ENCODE data around the gene LTB4R2. TPM values are rescaled to one million over a fixed set of nuclear protein-coding genes. Genes with fewer than 3 reads are reported as not detected.

LTB4R2 gene
- total and polyA plus RNA-seq, 2 of the 8 experiments (the other 6 are each of a cell fraction or from before 2014, with no cell fraction given): 5.3 to 6.7 TPM

DNA sequence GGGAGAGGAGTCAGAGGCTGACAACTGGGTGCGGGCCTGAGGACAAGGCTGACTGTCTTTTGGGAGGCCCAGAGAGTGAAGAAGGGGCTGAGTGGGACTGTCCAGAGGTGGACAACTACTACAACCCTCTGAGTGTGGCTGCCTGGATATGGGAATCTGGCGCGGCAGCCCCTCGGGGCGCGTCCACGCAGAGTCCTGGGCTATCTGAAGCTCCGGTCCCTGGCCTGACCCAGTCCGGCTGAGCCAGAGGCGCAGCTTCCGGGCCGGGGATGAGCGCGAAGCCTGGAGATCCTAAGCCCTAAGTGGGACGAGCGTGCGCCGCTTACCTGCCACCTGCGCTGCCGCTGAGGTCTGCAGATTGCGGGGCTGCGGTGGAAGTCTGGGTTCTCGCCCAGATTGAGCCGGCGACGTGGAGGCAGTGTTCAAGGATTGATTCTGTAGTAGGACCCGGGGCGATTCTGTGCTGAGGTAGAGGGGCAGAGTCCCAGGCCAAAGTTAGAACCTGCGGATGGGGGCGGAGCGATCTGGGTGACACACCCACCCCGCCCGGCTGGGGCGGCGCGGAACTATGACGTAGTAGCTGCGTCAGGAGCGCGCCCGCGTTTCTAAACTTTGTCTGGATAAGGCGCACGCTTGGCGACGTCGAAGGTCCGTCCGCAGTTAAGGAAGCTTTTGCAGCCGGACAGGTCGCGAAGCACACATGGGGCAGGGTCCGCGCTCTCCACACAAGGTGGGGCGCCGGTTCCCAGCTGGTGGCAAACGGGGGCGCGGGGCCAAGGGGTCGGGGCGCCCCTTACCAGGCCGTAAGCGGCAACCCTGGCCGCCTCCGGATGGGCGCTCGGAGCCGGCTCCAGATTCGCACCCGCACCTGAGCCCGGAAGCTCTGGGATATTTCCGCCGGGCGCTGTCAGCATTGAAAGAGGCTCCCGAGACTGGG, 10.4 kb upstream of the LTB4R2 start, which contains the start of the genes DHRS1 and NOP9 (continued):
- no peak for TF ChIP-seq YY1 (IDR thresholded peaks at IDR 0.05; ENCODE audit: low read depth, low read length)
- TF ChIP-seq GABPA (IDR thresholded peaks at IDR 0.05; ENCODE audit: borderline replicate concordance, insufficient read depth, low read length): no peak
- peak; percentile 80 for TF ChIP-seq SP1 (IDR thresholded peaks at IDR 0.05; ENCODE audit: low read depth, low read length)
- TF ChIP-seq NANOG (IDR thresholded peaks at IDR 0.05; ENCODE audit: insufficient read depth, low read depth, low read length, poor library complexity, severe bottlenecking): no peak
- TF ChIP-seq POLR2AphosphoS5 (IDR thresholded peaks at IDR 0.05; ENCODE audit: low read depth, low read length): peak; percentile 86
- peak; percentile 84 for TF ChIP-seq KDM5A (IDR thresholded peaks at IDR 0.05; ENCODE audit: low read length)
- TF ChIP-seq SIX5 (IDR thresholded peaks at IDR 0.05; ENCODE audit: low read depth, low read length): no peak
- TF ChIP-seq CHD1 (IDR thresholded peaks at IDR 0.05; ENCODE audit: low read depth, low read length): no peak
- no peak for TF ChIP-seq CBX8 (IDR thresholded peaks at IDR 0.05; ENCODE audit: borderline replicate concordance, low read depth, low read length)
- TF ChIP-seq, protein P1, sequence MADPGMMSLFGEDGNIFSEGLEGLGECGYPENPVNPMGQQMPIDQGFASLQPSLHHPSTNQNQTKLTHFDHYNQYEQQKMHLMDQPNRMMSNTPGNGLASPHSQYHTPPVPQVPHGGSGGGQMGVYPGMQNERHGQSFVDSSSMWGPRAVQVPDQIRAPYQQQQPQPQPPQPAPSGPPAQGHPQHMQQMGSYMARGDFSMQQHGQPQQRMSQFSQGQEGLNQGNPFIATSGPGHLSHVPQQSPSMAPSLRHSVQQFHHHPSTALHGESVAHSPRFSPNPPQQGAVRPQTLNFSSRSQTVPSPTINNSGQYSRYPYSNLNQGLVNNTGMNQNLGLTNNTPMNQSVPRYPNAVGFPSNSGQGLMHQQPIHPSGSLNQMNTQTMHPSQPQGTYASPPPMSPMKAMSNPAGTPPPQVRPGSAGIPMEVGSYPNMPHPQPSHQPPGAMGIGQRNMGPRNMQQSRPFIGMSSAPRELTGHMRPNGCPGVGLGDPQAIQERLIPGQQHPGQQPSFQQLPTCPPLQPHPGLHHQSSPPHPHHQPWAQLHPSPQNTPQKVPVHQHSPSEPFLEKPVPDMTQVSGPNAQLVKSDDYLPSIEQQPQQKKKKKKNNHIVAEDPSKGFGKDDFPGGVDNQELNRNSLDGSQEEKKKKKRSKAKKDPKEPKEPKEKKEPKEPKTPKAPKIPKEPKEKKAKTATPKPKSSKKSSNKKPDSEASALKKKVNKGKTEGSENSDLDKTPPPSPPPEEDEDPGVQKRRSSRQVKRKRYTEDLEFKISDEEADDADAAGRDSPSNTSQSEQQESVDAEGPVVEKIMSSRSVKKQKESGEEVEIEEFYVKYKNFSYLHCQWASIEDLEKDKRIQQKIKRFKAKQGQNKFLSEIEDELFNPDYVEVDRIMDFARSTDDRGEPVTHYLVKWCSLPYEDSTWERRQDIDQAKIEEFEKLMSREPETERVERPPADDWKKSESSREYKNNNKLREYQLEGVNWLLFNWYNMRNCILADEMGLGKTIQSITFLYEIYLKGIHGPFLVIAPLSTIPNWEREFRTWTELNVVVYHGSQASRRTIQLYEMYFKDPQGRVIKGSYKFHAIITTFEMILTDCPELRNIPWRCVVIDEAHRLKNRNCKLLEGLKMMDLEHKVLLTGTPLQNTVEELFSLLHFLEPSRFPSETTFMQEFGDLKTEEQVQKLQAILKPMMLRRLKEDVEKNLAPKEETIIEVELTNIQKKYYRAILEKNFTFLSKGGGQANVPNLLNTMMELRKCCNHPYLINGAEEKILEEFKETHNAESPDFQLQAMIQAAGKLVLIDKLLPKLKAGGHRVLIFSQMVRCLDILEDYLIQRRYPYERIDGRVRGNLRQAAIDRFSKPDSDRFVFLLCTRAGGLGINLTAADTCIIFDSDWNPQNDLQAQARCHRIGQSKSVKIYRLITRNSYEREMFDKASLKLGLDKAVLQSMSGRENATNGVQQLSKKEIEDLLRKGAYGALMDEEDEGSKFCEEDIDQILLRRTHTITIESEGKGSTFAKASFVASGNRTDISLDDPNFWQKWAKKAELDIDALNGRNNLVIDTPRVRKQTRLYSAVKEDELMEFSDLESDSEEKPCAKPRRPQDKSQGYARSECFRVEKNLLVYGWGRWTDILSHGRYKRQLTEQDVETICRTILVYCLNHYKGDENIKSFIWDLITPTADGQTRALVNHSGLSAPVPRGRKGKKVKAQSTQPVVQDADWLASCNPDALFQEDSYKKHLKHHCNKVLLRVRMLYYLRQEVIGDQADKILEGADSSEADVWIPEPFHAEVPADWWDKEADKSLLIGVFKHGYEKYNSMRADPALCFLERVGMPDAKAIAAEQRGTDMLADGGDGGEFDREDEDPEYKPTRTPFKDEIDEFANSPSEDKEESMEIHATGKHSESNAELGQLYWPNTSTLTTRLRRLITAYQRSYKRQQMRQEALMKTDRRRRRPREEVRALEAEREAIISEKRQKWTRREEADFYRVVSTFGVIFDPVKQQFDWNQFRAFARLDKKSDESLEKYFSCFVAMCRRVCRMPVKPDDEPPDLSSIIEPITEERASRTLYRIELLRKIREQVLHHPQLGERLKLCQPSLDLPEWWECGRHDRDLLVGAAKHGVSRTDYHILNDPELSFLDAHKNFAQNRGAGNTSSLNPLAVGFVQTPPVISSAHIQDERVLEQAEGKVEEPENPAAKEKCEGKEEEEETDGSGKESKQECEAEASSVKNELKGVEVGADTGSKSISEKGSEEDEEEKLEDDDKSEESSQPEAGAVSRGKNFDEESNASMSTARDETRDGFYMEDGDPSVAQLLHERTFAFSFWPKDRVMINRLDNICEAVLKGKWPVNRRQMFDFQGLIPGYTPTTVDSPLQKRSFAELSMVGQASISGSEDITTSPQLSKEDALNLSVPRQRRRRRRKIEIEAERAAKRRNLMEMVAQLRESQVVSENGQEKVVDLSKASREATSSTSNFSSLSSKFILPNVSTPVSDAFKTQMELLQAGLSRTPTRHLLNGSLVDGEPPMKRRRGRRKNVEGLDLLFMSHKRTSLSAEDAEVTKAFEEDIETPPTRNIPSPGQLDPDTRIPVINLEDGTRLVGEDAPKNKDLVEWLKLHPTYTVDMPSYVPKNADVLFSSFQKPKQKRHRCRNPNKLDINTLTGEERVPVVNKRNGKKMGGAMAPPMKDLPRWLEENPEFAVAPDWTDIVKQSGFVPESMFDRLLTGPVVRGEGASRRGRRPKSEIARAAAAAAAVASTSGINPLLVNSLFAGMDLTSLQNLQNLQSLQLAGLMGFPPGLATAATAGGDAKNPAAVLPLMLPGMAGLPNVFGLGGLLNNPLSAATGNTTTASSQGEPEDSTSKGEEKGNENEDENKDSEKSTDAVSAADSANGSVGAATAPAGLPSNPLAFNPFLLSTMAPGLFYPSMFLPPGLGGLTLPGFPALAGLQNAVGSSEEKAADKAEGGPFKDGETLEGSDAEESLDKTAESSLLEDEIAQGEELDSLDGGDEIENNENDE (IDR thresholded peaks at IDR 0.05; ENCODE audit: insufficient replicate concordance, low read length): no peak
